ELR (cell line): ENCODE results near the gene SLC36A1.
"Not testable (repeated sequence)": the region's sequence is repeated elsewhere in the genome, so short reads cannot be mapped to it uniquely, and the experiment has no call there.

Source experiments
- DNase-seq: peaks from one replicate; pipeline ENCODE4 v3.0.0-alpha.2; 2015; ENCODE audit warnings: low read depth

The SLC36A1 gene

GRCh38 chr5:151447174-151448037, at the start of gene SLC36A1:
TSS of gene SLC36A1 (plus strand) at chr5:151447603. CDS start at chr5:151458793, 11,190 bp downstream.
- DNase-seq: peak; percentile 94

GRCh38 chr5:151405334-151406160, 41.9 kb upstream of the SLC36A1 start:
- no peak for DNase-seq

- DNase-seq: peak; percentile 46
Observed at GRCh38 chr5:151406322-151406947, 41.0 kb upstream of the SLC36A1 start.

- no peak for DNase-seq
Observed at GRCh38 chr5:151408591-151409230, 38.7 kb upstream of the SLC36A1 start.

GRCh38 chr5:151413800-151414199, 33.6 kb upstream of the SLC36A1 start:
- DNase-seq: no peak

- no peak for DNase-seq
Observed at GRCh38 chr5:151414536-151414935, 32.9 kb upstream of the SLC36A1 start.

- no peak for DNase-seq
Observed at GRCh38 chr5:151417712-151418111, 29.7 kb upstream of the SLC36A1 start.

- DNase-seq: no peak
Observed at GRCh38 chr5:151420127-151420526, 27.3 kb upstream of the SLC36A1 start.

GRCh38 chr5:151424892-151425523, 22.4 kb upstream of the SLC36A1 start:
- no peak for DNase-seq

GRCh38 chr5:151426347-151426746, 21.1 kb upstream of the SLC36A1 start:
- DNase-seq: not testable (repeated sequence)

- no peak for DNase-seq
Observed at GRCh38 chr5:151427258-151427657, 20.1 kb upstream of the SLC36A1 start.

GRCh38 chr5:151430731-151431130, 16.7 kb upstream of the SLC36A1 start:
- no peak for DNase-seq

GRCh38 chr5:151431666-151432065, 15.7 kb upstream of the SLC36A1 start:
- DNase-seq: no peak

- DNase-seq: no peak
Observed at GRCh38 chr5:151432210-151432609, 15.2 kb upstream of the SLC36A1 start.

GRCh38 chr5:151434570-151435237, 12.7 kb upstream of the SLC36A1 start:
- DNase-seq: no peak

GRCh38 chr5:151448038-151448985, 909 bp downstream of the SLC36A1 start:
- DNase-seq: peak; percentile 34

GRCh38 chr5:151449297-151449696, 1.9 kb downstream of the SLC36A1 start:
- no peak for DNase-seq

GRCh38 chr5:151449839-151450238, 2.4 kb downstream of the SLC36A1 start:
- DNase-seq: no peak

- DNase-seq: peak; percentile 16
Observed at GRCh38 chr5:151450605-151451004, 3.2 kb downstream of the SLC36A1 start.
